ENCODE data around the gene FLNB. TPM values are rescaled to one million over a fixed set of nuclear protein-coding genes. Genes with fewer than 3 reads are reported as not detected.

FLNB gene
- total and polyA plus RNA-seq, 2 of the 13 experiments (the other 11 are each of a cell fraction or from before 2014, with no cell fraction given) = 106 to 130 TPM

DNA sequence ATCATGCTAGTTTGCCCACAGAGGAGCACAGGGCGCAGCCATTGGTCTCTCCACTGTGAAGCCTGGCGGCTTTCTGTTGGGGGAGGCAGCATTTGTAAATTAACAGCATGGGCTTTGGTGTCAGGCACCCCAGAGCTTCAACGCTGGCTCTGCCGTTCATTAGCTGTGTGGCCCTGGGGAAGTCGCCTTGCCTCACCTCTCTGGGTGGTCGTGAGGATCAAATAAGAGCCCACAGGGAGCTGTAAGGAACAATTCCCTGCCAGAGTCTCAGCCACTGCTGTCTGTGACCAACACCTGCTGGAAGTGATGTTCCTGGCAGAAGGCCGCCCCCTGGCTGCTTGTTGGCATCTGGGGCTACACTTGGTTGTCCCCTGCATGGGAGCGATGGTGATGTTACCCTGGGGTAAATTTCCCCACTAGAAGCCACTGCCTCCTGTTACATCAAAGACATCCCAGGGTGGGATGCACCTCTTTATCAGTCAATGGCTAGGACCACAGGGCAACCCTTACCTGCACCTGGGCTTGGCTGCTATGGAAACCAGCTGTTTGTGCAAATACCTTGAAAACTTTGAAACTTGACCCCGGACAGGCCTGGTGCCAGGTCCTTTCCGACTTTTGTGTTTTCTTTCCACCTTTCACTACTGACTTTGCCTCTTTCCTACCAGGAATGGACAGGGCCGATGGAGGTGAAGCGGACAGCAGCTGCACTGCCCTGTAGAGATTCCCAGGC, 165.6 kb downstream of the FLNB start (continued):
- peak; percentile 30; the same call in 1 of the 2 replicates for TF ChIP-seq ZFY (CRISPR knock-in tag; IDR thresholded peaks at IDR 0.05)
- TF ChIP-seq SAP130 (CRISPR knock-in tag; IDR thresholded peaks at IDR 0.05; ENCODE audit: low read depth) = peak; percentile 67
- TF ChIP-seq ZIK1 (CRISPR knock-in tag; IDR thresholded peaks at IDR 0.05; ENCODE audit: borderline replicate concordance, low read depth) = no peak
- no peak for TF ChIP-seq CSRNP2 (CRISPR knock-in tag; conservative IDR thresholded peaks at IDR 0.05; ENCODE audit: low read depth)
- TF ChIP-seq SNRNP70 (IDR thresholded peaks at IDR 0.05; ENCODE audit: low read depth, low read length) = no peak
- TF ChIP-seq, protein P1, sequence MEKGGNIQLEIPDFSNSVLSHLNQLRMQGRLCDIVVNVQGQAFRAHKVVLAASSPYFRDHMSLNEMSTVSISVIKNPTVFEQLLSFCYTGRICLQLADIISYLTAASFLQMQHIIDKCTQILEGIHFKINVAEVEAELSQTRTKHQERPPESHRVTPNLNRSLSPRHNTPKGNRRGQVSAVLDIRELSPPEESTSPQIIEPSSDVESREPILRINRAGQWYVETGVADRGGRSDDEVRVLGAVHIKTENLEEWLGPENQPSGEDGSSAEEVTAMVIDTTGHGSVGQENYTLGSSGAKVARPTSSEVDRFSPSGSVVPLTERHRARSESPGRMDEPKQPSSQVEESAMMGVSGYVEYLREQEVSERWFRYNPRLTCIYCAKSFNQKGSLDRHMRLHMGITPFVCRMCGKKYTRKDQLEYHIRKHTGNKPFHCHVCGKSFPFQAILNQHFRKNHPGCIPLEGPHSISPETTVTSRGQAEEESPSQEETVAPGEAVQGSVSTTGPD (CRISPR knock-in tag; IDR thresholded peaks at IDR 0.05) = peak; percentile 53
- TF ChIP-seq ERF (CRISPR knock-in tag; IDR thresholded peaks at IDR 0.05) = peak; percentile 52; the same call in 1 of the 2 replicates
- TF ChIP-seq HDAC1 (CRISPR knock-in tag; IDR thresholded peaks at IDR 0.05) = peak; percentile 78
- no peak for TF ChIP-seq CEBPB (IDR thresholded peaks at IDR 0.05; ENCODE audit: borderline replicate concordance, low read depth, low read length)
- TF ChIP-seq ZNF761 (CRISPR knock-in tag; conservative IDR thresholded peaks at IDR 0.05) = no peak
- TF ChIP-seq, protein P2, sequence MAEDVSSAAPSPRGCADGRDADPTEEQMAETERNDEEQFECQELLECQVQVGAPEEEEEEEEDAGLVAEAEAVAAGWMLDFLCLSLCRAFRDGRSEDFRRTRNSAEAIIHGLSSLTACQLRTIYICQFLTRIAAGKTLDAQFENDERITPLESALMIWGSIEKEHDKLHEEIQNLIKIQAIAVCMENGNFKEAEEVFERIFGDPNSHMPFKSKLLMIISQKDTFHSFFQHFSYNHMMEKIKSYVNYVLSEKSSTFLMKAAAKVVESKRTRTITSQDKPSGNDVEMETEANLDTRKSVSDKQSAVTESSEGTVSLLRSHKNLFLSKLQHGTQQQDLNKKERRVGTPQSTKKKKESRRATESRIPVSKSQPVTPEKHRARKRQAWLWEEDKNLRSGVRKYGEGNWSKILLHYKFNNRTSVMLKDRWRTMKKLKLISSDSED (CRISPR knock-in tag; IDR thresholded peaks at IDR 0.05) = no peak
- no peak for TF ChIP-seq ZNF790 (CRISPR knock-in tag; IDR thresholded peaks at IDR 0.05; ENCODE audit: borderline replicate concordance)
- no peak for TF ChIP-seq GLI4 (CRISPR knock-in tag; IDR thresholded peaks at IDR 0.05; ENCODE audit: borderline replicate concordance)
- TF ChIP-seq CENPBD1 (CRISPR knock-in tag; IDR thresholded peaks at IDR 0.05; ENCODE audit: borderline replicate concordance, low read depth) = 0 out of 2 replicates have a peak, but pooled peaks have one; percentile 58
- TF ChIP-seq, protein P3, sequence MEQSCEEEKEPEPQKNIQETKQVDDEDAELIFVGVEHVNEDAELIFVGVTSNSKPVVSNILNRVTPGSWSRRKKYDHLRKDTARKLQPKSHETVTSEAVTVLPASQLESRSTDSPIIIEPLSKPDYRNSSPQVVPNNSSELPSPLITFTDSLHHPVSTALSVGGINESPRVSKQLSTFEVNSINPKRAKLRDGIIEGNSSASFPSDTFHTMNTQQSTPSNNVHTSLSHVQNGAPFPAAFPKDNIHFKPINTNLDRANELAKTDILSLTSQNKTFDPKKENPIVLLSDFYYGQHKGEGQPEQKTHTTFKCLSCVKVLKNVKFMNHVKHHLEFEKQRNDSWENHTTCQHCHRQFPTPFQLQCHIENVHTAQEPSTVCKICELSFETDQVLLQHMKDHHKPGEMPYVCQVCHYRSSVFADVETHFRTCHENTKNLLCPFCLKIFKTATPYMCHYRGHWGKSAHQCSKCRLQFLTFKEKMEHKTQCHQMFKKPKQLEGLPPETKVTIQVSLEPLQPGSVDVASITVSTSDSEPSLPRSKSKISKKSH (CRISPR knock-in tag; IDR thresholded peaks at IDR 0.05; ENCODE audit: borderline replicate concordance) = peak; percentile 52; the same call in 1 of the 2 replicates
- TF ChIP-seq TCF12 (IDR thresholded peaks at IDR 0.05) = no peak
- peak; percentile 79; the same call in 1 of the 2 replicates for TF ChIP-seq TCF12 (CRISPR knock-in tag; IDR thresholded peaks at IDR 0.05)
- peak; percentile 91 for TF ChIP-seq ZBTB7B (CRISPR knock-in tag; IDR thresholded peaks at IDR 0.05)
- no peak; the same call in 1 of the 2 replicates for TF ChIP-seq ARHGAP35 (CRISPR knock-in tag; IDR thresholded peaks at IDR 0.05; ENCODE audit: borderline replicate concordance)
- TF ChIP-seq ZNF709 (CRISPR knock-in tag; IDR thresholded peaks at IDR 0.05) = 0 out of 2 replicates have a peak, but pooled peaks have one; percentile 12
- no peak for TF ChIP-seq PAWR (CRISPR knock-in tag; IDR thresholded peaks at IDR 0.05; ENCODE audit: borderline replicate concordance)
- TF ChIP-seq MED8 (CRISPR knock-in tag; IDR thresholded peaks at IDR 0.05; ENCODE audit: insufficient replicate concordance) = peak; percentile 48
- TF ChIP-seq HMGA1 (CRISPR knock-in tag; conservative IDR thresholded peaks at IDR 0.05) = no peak
